Panc1 (cell line): Measurements from ENCODE around the gene ATG4B. TPM values are rescaled to one million over a fixed set of nuclear protein-coding genes. Genes with fewer than 3 reads are reported as not detected.
A peak's percentile ranks its signal among the peaks of the same experiment; 100 is the strongest.
"Not testable (repeated sequence)": the region's sequence is repeated elsewhere in the genome, so short reads cannot be mapped to it uniquely, and the experiment has no call there.

Experiments used
- ATAC-seq: fragments of 200-7000 bp; cut with Tn5 transposase; 2 replicates; pipeline ENCODE4 v1.9.1; 2020; ENCODE audit warnings: mild to moderate bottlenecking, moderate library complexity
- Bru-seq: library from RNA; stranded (reverse); fragments of 400-500 nt; gene quantifications from one replicate; lab custom pipeline; 2021; lab: Mats Ljungman, UMichigan
- BruChase-seq, 2 experiments: library from RNA; stranded (reverse); fragments of 400-500 nt; gene quantifications; one replicate each; lab custom pipeline; 2021; lab: Mats Ljungman, UMichigan
- BruUV-seq: library from RNA; stranded (reverse); fragments of 400-500 nt; replicated peaks from 2 replicates; lab custom pipeline; 2021; lab: Mats Ljungman, UMichigan
- CTCF ChIA-PET: fragments of 300-600 bp; sonication (Branson Sonifier 250); formaldehyde crosslinking; loops from one replicate; lab custom pipeline; 2022; ENCODE audit warnings: antibody characterized with exemption; lab: Charles Lee
- POLR2A ChIA-PET: fragments of 300-600 bp; sonication (Branson Sonifier 250); formaldehyde crosslinking; loops from one replicate; lab custom pipeline; 2022; ENCODE audit warnings: antibody characterized with exemption; lab: Charles Lee
- DNase-seq: peaks from one replicate; pipeline ENCODE4 v3.0.0-alpha.2; 2010; ENCODE audit warnings: low read depth, low spot score
- H3K27ac ChIP-seq: 2 replicates; pipeline ENCODE4 v1.5.1; 2011; ENCODE audit warnings: mild to moderate bottlenecking, low read length, inconsistent platforms
- H3K27me3 ChIP-seq: fragments of 200-500 bp; sonication (Bioruptor generic); 2 replicates; pipeline ENCODE4 v1.6.0; 2014; ENCODE audit warnings: low read length, inconsistent platforms; ENCODE audit not compliant: control insufficient read depth, insufficient read depth
- H3K36me3 ChIP-seq: fragments of 200-500 bp; sonication (Bioruptor generic); 2 replicates; pipeline ENCODE4 v1.5.1; 2014; ENCODE audit warnings: inconsistent platforms, mild to moderate bottlenecking, low read length, moderate library complexity; ENCODE audit not compliant: control insufficient read depth, insufficient read depth
- H3K4me1 ChIP-seq: 2 replicates; pipeline ENCODE4 v1.5.1; 2011; ENCODE audit warnings: inconsistent platforms, mild to moderate bottlenecking, low read length, moderate library complexity; ENCODE audit not compliant: control insufficient read depth, insufficient read depth
- H3K4me3 ChIP-seq, 2 experiments: 2 replicates each; pipeline ENCODE4 v1.5.1; 2011 to 2012; ENCODE audit warnings: low read depth in 2 of 2, low read length in 2 of 2, mild to moderate bottlenecking in 2 of 2, inconsistent platforms in 1 of 2, moderate library complexity in 1 of 2
- H3K9me3 ChIP-seq: fragments of 200-500 bp; sonication (Bioruptor generic); 2 replicates; pipeline ENCODE4 v1.5.1; 2014; ENCODE audit warnings: low read depth, mild to moderate bottlenecking, inconsistent platforms, low read length, moderate library complexity; ENCODE audit not compliant: control insufficient read depth, insufficient read depth
- CTCF ChIP-seq: fragments of 450-650 bp; IDR thresholded peaks from 2 replicates; pipeline ENCODE4 v1.5.1; 2017; ENCODE audit warnings: mild to moderate bottlenecking
- POLR2AphosphoS5 ChIP-seq: IDR thresholded peaks from 2 replicates; pipeline ENCODE4 v1.6.1; 2012; ENCODE audit warnings: mild to moderate bottlenecking, low read depth, low read length, moderate library complexity
- SIN3A ChIP-seq: IDR thresholded peaks from 2 replicates; pipeline ENCODE4 v1.6.1; 2012; ENCODE audit warnings: low read depth, mild to moderate bottlenecking, low read length, moderate library complexity, borderline replicate concordance; ENCODE audit not compliant: insufficient read depth
- TCF7L2 ChIP-seq: IDR thresholded peaks from 2 replicates; pipeline ENCODE4 v1.6.1; 2011; ENCODE audit warnings: mild to moderate bottlenecking, low read depth, low read length, inconsistent platforms
- in situ Hi-C: cut with HindIII; loops from 2 replicates; pipeline ENCODE4 v1.10.0; 2016; ENCODE audit warnings: low sequenced_read_pairs, low pct_unique_long_range_greater_than_20kb
- intact Hi-C: fragments of 100-400 bp; cut with micrococcal nuclease; formaldehyde crosslinking; loops from one replicate; pipeline ENCODE4 v1.10.0; 2022; ENCODE audit not compliant: unreplicated experiment
- long read RNA-seq: library from polyadenylated mRNA; unstranded; transcript quantifications from one replicate; pipeline ENCODE4 v2.0.0, GENCODE V29; 2021; ENCODE audit not compliant: unreplicated experiment
- polyA plus RNA-seq: library from polyadenylated mRNA; unstranded; fragments of >200 nt; gene quantifications from one replicate; pipeline ENCODE4 v1.2.1, GENCODE V29; 2012; ENCODE audit warnings: missing spikeins; ENCODE audit not compliant: insufficient read length
- total RNA-seq: library from RNA; stranded (reverse); gene quantifications from one replicate; pipeline ENCODE4 v1.2.1, GENCODE V29; 2021; ENCODE audit not compliant: unreplicated experiment
- TF ChIP-seq, protein P1 (sequence below), 2 experiments: IDR thresholded peaks; 2 replicates each; pipeline ENCODE4 v1.6.1; 2011 to 2012; ENCODE audit warnings: low read depth in 2 of 2, control low read depth in 1 of 2, low read length in 1 of 2, mild to moderate bottlenecking in 1 of 2, moderate library complexity in 1 of 2; ENCODE audit not compliant: insufficient read depth in 1 of 2

The ATG4B gene
- total RNA-seq (84.2 TPM), Bru-seq, nascent RNA (percentile 76 among the genes with signal in this experiment), BruChase-seq, experiment 1, labeled RNA remaining after a 2-hour chase (percentile 81 among the genes with signal in this experiment), BruChase-seq, experiment 2, labeled RNA remaining after a 6-hour chase (percentile 80 among the genes with signal in this experiment)
- polyA plus RNA-seq = 106 TPM
- long read RNA-seq, transcript ATG4B-205 (13 exons, 2,878 nt) = major isoform, 67 of 177 reads
- long read RNA-seq, partial matches to known transcripts = 83 of 177 reads
- long read RNA-seq, other reads (novel, unspliced or antisense) = 17 of 177 reads

GRCh38 chr2:241637018-241637794, at the start of gene ATG4B, which contains the start of gene THAP4:
TSS of gene ATG4B (plus strand) at chr2:241637693. CDS start at chr2:241637715, 22 bp downstream.
TSS of gene THAP4 (minus strand) at chr2:241637158. CDS start at chr2:241637017, 141 bp downstream.
- TF ChIP-seq POLR2AphosphoS5 (peak; percentile 82), CTCF (no peak), SIN3A (peak; percentile 82; the same call in 1 of the 2 replicates), TCF7L2 (peak; percentile 83)
- TF ChIP-seq, protein P1, sequence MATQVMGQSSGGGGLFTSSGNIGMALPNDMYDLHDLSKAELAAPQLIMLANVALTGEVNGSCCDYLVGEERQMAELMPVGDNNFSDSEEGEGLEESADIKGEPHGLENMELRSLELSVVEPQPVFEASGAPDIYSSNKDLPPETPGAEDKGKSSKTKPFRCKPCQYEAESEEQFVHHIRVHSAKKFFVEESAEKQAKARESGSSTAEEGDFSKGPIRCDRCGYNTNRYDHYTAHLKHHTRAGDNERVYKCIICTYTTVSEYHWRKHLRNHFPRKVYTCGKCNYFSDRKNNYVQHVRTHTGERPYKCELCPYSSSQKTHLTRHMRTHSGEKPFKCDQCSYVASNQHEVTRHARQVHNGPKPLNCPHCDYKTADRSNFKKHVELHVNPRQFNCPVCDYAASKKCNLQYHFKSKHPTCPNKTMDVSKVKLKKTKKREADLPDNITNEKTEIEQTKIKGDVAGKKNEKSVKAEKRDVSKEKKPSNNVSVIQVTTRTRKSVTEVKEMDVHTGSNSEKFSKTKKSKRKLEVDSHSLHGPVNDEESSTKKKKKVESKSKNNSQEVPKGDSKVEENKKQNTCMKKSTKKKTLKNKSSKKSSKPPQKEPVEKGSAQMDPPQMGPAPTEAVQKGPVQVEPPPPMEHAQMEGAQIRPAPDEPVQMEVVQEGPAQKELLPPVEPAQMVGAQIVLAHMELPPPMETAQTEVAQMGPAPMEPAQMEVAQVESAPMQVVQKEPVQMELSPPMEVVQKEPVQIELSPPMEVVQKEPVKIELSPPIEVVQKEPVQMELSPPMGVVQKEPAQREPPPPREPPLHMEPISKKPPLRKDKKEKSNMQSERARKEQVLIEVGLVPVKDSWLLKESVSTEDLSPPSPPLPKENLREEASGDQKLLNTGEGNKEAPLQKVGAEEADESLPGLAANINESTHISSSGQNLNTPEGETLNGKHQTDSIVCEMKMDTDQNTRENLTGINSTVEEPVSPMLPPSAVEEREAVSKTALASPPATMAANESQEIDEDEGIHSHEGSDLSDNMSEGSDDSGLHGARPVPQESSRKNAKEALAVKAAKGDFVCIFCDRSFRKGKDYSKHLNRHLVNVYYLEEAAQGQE (IDR thresholded peaks at IDR 0.05; ENCODE audit: insufficient read depth in 1 of 2, low read depth in 2 of 2, low read length in 1 of 2) = peak in 1 of 2 experiments; percentile 51; a peak in 1 of 4 replicates
- BruUV-seq = no TSS peak
- DNase-seq = peak; percentile 58
- intact Hi-C loops = no loop called here
- Histone ChIP-seq H3K36me3 (peaks cover 3% of the 10 kb centered on the region; the same call in 1 of the 2 replicates), H3K4me3 (peak within 1 kb of the TSS; percentile 65 to 82), H3K9me3 (peaks cover 5% of the 10 kb centered on the region; the same call in 1 of the 2 replicates), H3K27ac (peak within 1 kb of the TSS; percentile 92), H3K4me1 (peaks cover 11% of the 10 kb centered on the region), H3K27me3 (no peaks in the 10 kb centered on the region)
- CTCF ChIA-PET = no interaction called here
- in situ Hi-C loops = no loop called here
- POLR2A ChIA-PET = interaction anchor here (0.6 to 1.1 kb wide), 2 partner anchors 24 to 549 kb away, joined by 3 to 7 read pairs; no protein-coding TSS in a partner anchor
- peak; percentile 89 for ATAC-seq

DNA sequence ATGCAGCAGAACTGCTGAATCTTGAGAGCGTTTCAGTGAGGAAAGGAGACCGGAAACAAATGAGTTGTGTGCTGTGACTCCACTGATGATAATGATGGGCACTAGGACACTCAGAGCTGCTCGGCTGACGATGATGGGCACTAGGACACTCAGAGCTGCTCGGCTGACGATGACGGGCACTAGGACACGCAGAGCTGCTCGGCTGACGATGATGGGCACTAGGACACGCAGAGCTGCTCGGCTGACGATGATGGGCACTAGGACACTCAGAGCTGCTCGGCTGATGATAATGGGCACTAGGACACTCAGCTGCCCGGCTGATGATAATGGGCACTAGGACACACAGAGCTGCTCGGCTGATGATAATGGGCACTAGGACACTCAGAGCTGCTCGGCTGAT, 47.6 kb upstream of the ATG4B start:
- H3K4me1 ChIP-seq, ATAC-seq, in situ Hi-C loops, DNase-seq, H3K27me3 ChIP-seq, intact Hi-C loops, BruUV-seq, H3K27ac ChIP-seq, H3K4me3 ChIP-seq, H3K36me3 ChIP-seq: not testable (repeated sequence)
- peaks cover 26% of the 10 kb centered on the region for H3K9me3 ChIP-seq
- ChIA-PET POLR2A (interaction anchor here (0.6 kb wide), 1 partner anchor 8 kb away, joined by 3 read pairs; no protein-coding TSS in a partner anchor), CTCF (interaction anchor here (0.7 kb wide), 1 partner anchor 73 kb away, joined by 4 read pairs; no protein-coding TSS in a partner anchor)

DNA sequence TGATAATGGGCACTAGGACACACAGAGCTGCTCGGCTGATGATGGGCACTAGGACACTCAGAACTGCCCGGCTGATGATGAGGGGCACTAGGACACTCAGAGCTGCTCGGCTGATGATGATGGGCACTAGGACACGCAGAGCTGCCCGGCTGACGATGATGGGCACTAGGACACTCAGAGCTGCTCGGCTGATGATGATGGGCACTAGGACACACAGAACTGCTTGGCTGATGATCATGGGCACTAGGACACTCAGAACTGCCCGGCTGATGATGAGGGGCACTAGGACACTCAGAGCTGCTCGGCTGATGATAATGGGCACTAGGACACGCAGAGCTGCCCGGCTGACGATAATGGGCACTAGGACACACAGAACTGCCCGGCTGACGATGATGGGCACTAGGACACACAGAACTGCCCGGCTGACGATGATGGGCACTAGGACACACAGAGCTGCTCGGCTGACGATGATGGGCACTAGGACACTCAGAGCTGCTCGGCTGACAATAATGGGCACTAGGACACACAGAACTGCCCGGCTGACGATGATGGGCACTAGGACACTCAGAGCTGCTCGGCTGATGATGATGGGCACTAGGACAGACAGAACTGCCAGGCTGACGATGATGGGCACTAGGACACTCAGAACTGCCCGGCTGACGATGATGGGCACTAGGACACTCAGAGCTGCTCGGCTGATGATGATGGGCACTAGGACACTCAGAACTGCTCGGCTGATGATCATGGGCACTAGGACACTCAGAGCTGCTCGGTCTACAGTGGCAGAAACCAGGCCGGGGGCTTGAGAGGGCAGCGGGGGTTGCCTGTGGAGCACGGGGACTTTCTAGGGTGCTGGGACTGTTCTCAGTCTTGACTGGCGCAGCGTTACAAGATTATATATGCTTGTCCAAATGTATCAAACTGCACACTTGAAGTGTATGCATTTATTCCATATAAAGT, 46.7 kb upstream of the ATG4B start:
- ATAC-seq, H3K27ac ChIP-seq, H3K36me3 ChIP-seq, DNase-seq, BruUV-seq, H3K4me3 ChIP-seq, intact Hi-C loops, in situ Hi-C loops, CTCF ChIA-PET, H3K4me1 ChIP-seq, H3K27me3 ChIP-seq, POLR2A ChIA-PET: not testable (repeated sequence)
- peaks cover 23% of the 10 kb centered on the region for H3K9me3 ChIP-seq
